Activated T-helper 9 cell treated with anti-CD3 and anti-CD28 coated beads, Interleukin-2, amount 50 U/mL, for 16 hours (primary cell): ENCODE results near the gene SIRT7.

Experiments
- DNase-seq: peaks from one replicate; pipeline ENCODE4 v3.0.0-alpha.2; 2020; ENCODE audit warnings: low read depth

Gene SIRT7

DNA sequence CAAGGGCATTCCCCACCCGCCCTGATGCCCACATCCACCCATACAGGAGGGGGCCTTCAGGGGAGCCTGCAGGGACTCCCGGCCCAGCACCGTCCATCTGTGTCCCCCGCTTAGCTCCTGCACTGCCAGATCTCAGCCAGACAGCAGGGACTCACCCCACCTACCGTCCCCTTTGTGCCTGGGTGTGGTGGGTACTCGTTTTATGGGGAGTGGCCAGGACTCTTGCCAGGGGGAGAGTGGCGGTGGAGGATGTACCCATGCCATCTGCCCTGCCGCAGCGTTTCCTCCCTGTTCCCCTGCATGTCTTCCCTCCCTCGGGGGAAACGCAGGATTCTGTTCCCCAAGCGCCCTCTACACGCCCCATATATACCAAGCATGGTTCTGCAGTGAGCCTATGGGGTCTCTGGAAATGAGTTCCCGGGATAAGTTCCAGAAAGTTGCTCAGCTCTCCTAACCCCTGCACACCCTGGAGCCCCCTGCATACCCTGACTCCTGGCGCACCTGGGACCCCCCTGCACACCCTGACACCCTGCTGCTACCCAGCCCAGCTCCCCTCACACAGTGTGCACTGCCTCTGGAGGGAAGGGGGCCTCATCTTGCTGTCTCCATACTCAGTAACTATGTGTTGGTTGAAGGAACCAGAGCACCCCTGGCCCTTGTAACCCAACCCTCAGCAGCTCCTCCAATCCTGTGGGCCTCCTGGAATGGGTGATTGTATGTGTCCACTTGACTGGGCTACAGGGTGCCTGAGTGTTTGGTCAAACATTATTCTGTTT, 13.8 kb upstream of the SIRT7 start:
- no peak for DNase-seq

DNA sequence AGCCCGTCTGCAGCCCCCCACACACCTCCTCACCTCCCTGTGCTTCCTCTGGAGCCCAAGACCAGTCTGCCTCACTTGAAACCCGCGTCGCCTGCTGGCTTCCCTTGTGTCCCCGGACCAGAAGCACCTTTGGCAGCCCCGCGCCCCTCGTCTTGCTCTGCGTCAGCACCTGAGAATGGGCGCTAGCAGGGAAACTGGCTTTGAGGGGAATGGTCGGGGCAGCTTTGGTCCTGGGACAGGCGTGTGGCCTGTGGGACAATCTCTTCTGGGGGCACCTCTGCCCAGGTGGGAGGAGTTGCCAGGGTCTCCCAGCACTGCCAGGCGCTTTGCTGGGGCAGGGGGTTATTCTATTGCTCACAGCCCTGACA, 13.2 kb upstream of the SIRT7 start:
- DNase-seq, result no peak

GRCh38 chr17:81930142-81931125, 12.5 kb upstream of the SIRT7 start:
- DNase-seq, result no peak

DNA sequence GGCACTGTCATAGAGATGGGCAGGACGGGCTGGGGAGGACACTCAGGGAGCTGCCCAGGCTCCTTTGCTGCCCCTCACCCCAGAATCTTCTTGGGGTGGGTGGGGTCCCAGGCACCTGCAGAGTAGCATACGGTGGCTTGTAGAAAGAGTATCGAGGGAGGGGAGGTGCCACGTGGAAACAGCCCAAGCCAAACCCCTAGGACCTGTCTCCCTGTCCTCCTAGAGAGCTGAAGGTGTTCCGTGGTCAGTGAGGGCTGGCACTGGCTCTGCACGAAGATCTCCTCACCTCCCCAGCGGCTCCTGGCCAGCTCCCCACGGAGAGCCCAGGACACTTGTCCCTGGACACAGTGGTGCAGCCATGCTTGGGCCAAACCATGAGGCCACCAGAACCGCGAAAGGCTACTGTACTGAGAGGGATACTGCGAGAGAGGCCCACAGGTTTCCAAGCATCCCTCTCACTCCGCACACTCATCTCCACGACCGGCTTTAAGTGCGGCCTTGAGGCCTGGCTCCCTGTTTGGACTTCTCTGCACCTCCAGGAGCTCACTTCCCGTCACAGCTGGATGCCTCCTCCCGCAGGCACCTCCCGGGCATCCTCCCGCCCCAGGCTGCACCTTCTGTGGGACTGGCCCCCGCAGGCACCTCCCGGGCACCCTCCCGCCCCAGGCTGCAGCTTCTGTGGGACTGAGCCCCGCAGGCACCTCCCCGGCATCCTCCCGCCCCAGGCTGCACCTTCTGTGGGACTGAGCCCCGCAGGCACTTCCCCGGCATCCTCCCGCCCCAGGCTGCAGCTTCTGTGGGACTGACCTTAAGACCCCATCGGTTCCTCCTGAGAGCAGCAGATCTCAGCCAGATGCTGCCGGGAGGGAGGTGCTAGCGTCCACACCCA, 11.5 kb upstream of the SIRT7 start:
- no peak for DNase-seq

GRCh38 chr17:81928544-81929252, 10.7 kb upstream of the SIRT7 start:
- no peak for DNase-seq

GRCh38 chr17:81927653-81928543, 9.9 kb upstream of the SIRT7 start, which contains the start of gene MAFG:
MAFG (minus strand) TSS chr17:81927735; CDS start chr17:81923185, 4,550 bp downstream.
- DNase-seq, result peak; percentile 87

DNA sequence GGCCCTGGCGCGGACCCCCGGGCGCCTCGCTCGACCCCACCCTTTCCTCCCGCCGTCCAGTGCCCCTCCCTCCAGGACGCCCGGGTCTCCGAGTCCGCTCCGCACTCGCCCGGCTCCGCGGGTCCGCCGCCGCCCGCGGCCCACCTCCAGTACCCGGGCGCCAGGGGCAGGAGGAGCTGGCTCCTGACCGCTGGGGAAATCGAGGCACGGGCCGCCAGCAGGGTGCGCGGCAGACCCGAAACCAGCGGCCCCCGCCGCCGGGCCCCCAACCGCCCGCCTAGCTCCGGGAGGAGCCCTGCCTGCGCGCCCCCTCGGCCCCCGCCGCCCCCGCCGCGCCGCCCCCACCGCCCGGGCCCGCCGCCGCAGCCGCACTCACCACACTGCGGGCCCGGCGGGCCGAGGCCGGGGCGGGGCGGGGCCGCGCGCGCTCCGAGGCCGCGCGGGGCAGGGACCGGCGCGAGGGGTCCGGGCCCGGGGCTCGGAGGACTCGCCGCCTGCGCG, 9.2 kb upstream of the SIRT7 start:
- peak; percentile 19 for DNase-seq

DNA sequence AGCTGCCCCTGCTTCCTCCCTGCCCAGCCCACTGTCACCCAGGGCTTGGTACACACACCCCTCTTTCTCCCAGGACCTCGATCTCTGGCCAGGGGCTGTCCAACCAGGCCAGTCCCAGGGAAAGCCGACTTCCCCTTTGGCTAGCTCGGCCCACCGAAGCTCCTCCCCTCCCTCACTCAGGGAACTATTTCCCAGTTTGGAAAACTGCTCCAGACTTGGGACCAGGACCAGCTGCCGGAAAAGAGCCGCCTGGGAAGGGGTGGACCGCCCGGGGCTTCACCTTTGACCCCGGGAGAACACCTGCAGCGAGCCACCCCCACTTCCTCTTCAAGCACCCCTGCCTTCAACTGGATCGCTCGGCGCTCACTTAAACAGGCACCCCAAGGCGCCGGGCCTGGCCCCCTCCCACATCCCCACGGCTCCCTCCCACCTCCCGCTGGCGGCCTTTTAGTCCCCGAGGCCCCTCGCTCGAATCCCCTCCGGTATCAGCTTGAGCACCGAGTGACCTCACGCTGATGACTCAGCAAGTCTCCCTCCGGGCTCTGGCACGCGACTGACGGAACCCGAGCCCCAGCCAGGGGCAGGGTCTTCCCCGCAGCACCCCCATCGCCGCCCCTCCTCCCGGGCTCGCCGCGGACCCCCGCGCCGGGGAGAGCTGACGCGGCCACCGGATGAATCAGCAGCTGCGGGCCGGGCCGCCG, 8.6 kb upstream of the SIRT7 start:
- peak; percentile 61 for DNase-seq

GRCh38 chr17:81925860-81926450, 8.0 kb upstream of the SIRT7 start:
- DNase-seq, result no peak

DNA sequence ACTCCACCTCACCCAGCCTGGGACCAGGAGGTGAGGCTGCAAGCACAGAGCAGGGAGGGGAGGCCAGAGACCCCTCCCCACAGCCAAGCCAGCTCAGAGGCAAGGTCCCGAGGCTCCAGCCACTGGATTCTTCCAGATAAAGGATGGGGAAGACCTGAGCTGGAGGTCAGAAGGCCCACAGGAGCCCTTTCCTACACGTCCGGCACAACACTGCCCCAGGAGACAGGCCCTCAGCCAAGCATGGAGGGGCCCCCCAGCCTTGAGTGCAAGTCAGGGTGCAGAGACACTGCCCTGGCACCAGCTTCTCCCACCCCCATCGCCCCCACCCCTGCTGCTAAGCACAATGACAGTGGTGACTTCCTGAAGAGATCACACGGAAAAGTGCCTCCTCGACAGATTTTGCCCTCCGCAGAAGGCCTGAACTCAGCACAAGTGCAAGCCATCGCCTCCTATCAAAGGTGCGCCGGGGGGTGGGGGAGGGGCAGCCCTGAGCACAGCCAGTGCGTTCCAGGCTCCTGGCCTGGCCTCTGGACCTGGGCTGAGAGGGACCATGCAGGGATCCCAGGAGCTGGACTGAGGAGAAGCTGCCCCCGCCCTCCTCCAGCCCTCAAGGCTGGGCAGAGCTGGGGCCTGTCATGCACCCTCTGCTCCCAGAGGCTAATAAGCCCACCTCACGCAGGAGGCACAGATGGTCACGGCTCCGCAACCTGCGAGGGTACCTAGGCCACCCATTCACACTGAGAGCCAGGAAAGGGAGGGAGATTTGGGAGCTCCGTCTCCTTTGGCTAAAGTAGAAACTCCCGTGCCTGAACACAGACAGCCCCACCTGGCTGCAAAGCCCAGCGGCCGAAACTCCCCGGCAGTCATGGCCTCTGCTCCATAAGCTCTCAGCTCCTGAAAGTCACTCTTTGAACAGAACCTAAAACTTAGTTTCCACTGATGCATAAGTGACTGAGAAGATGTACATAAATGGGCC, 6.9 kb upstream of the SIRT7 start:
- no peak for DNase-seq

DNA sequence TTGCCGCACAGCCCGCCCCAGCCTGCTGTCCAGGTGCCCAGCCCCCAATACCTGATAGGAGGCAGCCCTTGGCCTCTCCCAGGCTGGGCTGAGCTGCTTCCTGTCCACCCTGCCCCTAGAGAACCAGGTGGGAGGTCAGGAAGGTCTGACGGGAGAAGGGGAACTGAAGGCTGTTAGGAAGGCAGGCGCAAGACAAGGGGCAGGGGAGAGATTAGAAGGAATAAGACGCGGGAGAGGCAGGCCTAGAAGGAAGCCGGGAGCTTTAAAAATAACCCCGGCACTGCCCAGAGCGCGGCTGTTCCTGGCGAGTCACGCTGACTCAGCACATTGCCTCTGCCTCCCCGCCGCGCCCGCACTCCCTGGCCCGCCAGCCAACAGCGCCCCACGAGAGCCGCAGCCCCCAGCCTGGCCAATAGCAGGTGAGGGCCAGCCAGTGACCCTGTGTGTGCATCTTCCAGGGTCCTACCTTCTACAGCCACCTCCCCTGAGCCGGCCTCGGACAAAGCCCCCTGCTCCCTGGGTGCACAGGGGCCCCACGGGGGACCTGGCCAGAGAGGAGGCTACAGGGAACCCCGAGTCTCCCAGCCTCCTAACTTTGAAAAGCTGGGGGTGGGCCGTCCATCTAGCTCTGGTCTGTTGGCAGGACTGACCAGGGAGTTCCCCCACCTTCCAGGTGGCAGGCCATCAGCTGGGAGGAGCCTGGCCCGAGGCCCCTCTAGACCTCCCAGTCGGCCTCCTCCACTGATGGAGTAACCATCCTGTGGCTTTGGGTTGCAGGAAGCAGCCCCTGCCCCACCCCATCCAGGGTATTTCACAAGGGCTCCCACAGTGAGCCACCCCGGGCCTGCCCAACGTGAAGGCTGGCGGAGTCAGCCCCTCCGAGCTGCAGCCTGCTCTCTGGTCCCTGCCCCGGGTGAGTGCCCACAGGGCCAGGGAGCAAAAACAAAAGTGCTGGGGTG, 5.6 kb upstream of the SIRT7 start:
- no peak for DNase-seq

DNA sequence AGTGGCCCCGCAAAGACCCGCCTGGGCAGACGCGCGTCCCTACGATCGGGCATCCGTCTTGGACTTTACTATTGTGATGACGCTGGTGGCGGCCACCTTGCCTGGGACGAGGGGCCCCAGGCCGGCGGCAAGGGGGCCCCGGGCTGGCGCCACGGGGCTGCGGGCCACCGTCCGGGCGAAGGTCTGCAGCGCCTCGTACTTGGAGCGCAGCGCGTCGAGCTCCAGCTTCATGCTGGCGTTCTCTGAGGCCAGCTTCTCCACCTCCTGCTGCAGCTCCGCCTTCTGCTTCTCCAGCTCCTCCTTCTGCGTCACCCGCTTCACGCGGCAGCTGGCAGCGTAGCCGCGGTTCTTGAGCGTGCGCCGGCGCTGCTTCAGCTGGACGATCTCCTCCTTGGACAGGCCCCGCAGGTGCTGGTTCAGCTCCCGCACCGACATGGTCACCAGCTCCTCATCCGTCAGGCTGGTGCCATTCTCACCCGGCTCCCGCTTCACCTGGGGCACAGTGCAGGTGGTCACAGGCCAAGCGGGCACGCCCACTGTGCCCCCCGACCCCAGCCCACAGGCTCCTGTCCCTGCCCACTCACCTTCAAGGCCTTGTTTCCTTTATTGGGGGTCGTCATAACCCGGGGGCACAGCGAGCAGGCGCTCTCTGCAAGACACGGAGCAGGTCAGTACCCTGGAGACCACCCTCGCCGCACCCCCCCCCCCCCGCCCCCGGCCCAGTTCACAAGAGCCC, 4.8 kb upstream of the SIRT7 start:
- no peak for DNase-seq

- DNase-seq, result no peak
Measured at GRCh38 chr17:81921996-81922565, 4.1 kb upstream of the SIRT7 start.

GRCh38 chr17:81921537-81921862, 3.5 kb upstream of the SIRT7 start:
- no peak for DNase-seq

- DNase-seq, result no peak
Measured at GRCh38 chr17:81920612-81921536, 2.9 kb upstream of the SIRT7 start.
